Hepatocyte (in vitro differentiated cells): ENCODE results near the gene SHANK3. TPM values are rescaled to one million over a fixed set of nuclear protein-coding genes. Genes with fewer than 3 reads are reported as not detected.
"Not testable (repeated sequence)": the region's sequence is repeated elsewhere in the genome, so short reads cannot be mapped to it uniquely, and the experiment has no call there.

Source experiments
- DNase-seq: peaks from one replicate; pipeline ENCODE4 v3.0.0-alpha.2; 2016; ENCODE audit warnings: low spot score
- H2AFZ ChIP-seq: fragments of 200-600 bp; sonication (generic); 2 replicates; pipeline ENCODE4 v1.6.0; 2016; ENCODE audit warnings: antibody characterized with exemption, mild to moderate bottlenecking
- H3K27ac ChIP-seq: fragments of 200-600 bp; sonication (generic); 2 replicates; pipeline ENCODE4 v1.5.1; 2016; ENCODE audit warnings: mild to moderate bottlenecking
- H3K27me3 ChIP-seq: fragments of 200-600 bp; sonication (generic); 2 replicates; pipeline ENCODE4 v1.6.1; 2016
- H3K36me3 ChIP-seq: fragments of 200-600 bp; sonication (generic); replicated peaks from 2 replicates; pipeline ENCODE4 v1.5.1; 2016; ENCODE audit warnings: low read depth; ENCODE audit not compliant: insufficient read depth
- H3K4me1 ChIP-seq: fragments of 200-600 bp; sonication (generic); 2 replicates; pipeline ENCODE4 v1.5.1; 2016; ENCODE audit warnings: mild to moderate bottlenecking, moderate library complexity; ENCODE audit not compliant: insufficient read depth
- H3K4me2 ChIP-seq: fragments of 200-600 bp; sonication (generic); 2 replicates; pipeline ENCODE4 v1.6.0; 2016
- H3K4me3 ChIP-seq: fragments of 200-600 bp; sonication (generic); 2 replicates; pipeline ENCODE4 v1.5.1; 2016; ENCODE audit warnings: mild to moderate bottlenecking
- H3K79me2 ChIP-seq: fragments of 200-600 bp; sonication (generic); 2 replicates; pipeline ENCODE4 v1.6.0; 2017; ENCODE audit warnings: mild to moderate bottlenecking
- H3K9me2 ChIP-seq: fragments of 200-600 bp; sonication (generic); replicated peaks from 2 replicates; pipeline ENCODE4 v1.6.0; 2017; ENCODE audit warnings: mild to moderate bottlenecking; ENCODE audit not compliant: insufficient read depth
- H3K9me3 ChIP-seq: fragments of 200-600 bp; sonication (generic); 2 replicates; pipeline ENCODE4 v1.5.1; 2016; ENCODE audit warnings: low read depth, mild to moderate bottlenecking
- H4K20me1 ChIP-seq: fragments of 200-600 bp; sonication (generic); 2 replicates; pipeline ENCODE4 v1.6.0; 2016; ENCODE audit warnings: mild to moderate bottlenecking; ENCODE audit not compliant: insufficient read depth, poor library complexity, severe bottlenecking
- CTCF ChIP-seq: fragments of 200-600 bp; sonication (generic); IDR thresholded peaks from 2 replicates; pipeline ENCODE4 v1.5.1; 2016; ENCODE audit warnings: antibody characterized with exemption, mild to moderate bottlenecking; ENCODE audit not compliant: poor library complexity
- EZH2 ChIP-seq: fragments of 200-600 bp; sonication (generic); IDR thresholded peaks from 2 replicates; pipeline ENCODE4 v1.6.1; 2016; ENCODE audit warnings: antibody characterized with exemption, mild to moderate bottlenecking, borderline replicate concordance
- EZH2phosphoT487 ChIP-seq: fragments of 200-600 bp; sonication (generic); IDR thresholded peaks from one replicate; pipeline ENCODE4 v1.6.1; 2018; ENCODE audit warnings: antibody characterized with exemption, mild to moderate bottlenecking, low read depth, moderate library complexity; ENCODE audit not compliant: unreplicated experiment, severe bottlenecking
- WGBS: methylation state at CpG from one replicate; pipeline ENCODE4 v1.1.6; 2016; ENCODE audit warnings: low lambda C conversion rate; ENCODE audit errors: missing lambda C conversion rate; 5-methylcytosine and 5-hydroxymethylcytosine counted together
- polyA plus RNA-seq: library from polyadenylated mRNA; unstranded; fragments of >200 nt; fragmentation: Nextera tagmentation; extraction: Ambion mirVana; gene quantifications from 2 replicates; pipeline ENCODE4 v1.2.1, GENCODE V29; 2016
- total RNA-seq: library from RNA; depleted of rRNA; stranded (reverse); fragments of >200 nt; gene quantifications from 2 replicates; pipeline ENCODE4 v1.2.3, GENCODE V29; 2014

Gene SHANK3
- total and polyA plus RNA-seq, 2 experiments from 2014 or later: 1.9 to 2.9 TPM

DNA sequence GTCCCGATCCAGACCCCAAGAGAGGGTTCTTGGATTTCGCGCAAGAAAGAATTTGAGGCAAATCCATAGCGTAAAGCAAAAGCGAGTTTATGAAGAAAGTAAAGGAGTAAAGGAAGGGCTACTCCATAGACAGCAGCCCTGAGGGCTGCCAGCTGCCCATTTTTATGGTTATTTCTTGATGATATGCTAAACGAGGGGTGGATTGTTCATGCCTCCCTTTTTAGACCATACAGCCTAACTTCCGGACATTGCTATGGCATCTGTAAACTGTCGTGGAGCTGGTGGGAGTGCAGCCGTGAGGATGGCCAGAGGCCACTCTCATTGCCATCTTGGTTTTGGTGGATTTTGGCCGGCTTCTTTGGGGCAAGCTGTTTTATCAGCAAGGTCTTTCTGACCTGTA, 19.4 kb upstream of the SHANK3 start:
- no peak overlapping the region for H3K27ac ChIP-seq
- no peak overlapping the region for H2AFZ ChIP-seq
- no peaks in the 10 kb centered on the region for H4K20me1 ChIP-seq
- H3K36me3 ChIP-seq: no peaks in the 10 kb centered on the region
- no peaks in the 10 kb centered on the region for H3K4me1 ChIP-seq
- no peak overlapping the region for H3K4me2 ChIP-seq
- H3K27me3 ChIP-seq: no peaks in the 10 kb centered on the region
- no peak overlapping the region for H3K4me3 ChIP-seq
- no peaks in the 10 kb centered on the region for H3K9me2 ChIP-seq
- TF ChIP-seq CTCF (no peak), EZH2 (no peak), EZH2phosphoT487 (no peak)
- DNase-seq: no peak
- H3K79me2 ChIP-seq: no peaks in the 10 kb centered on the region
- WGBS: 92% methylated on average over 10 of the region's 10 CpGs
- H3K9me3 ChIP-seq: no peaks in the 10 kb centered on the region

- H3K27me3 ChIP-seq, H3K4me3 ChIP-seq, H3K4me1 ChIP-seq, H4K20me1 ChIP-seq, H3K79me2 ChIP-seq, H3K9me2 ChIP-seq, H3K36me3 ChIP-seq, H2AFZ ChIP-seq, H3K9me3 ChIP-seq, H3K4me2 ChIP-seq, H3K27ac ChIP-seq, DNase-seq: not testable (repeated sequence)
- WGBS: 83% methylated on average over 6 of the region's 6 CpGs
Measured at GRCh38 chr22:50654664-50655063, 18.0 kb upstream of the SHANK3 start.

GRCh38 chr22:50656122-50657070, 16.2 kb upstream of the SHANK3 start:
- no peak for DNase-seq
- Histone ChIP-seq H4K20me1 (no peaks in the 10 kb centered on the region), H3K36me3 (no peaks in the 10 kb centered on the region), H3K27ac (no peak overlapping the region), H3K4me1 (no peaks in the 10 kb centered on the region), H3K4me2 (no peak overlapping the region), H3K9me3 (no peaks in the 10 kb centered on the region), H3K4me3 (no peak overlapping the region), H3K9me2 (no peaks in the 10 kb centered on the region), H3K27me3 (no peaks in the 10 kb centered on the region), H2AFZ (no peak overlapping the region), H3K79me2 (no peaks in the 10 kb centered on the region)
- WGBS: 80% methylated on average over 23 of the region's 23 CpGs
- no peak for TF ChIP-seq CTCF
- no peak for TF ChIP-seq EZH2
- no peak for TF ChIP-seq EZH2phosphoT487

- no peak for DNase-seq
- TF ChIP-seq EZH2 (no peak), CTCF (no peak), EZH2phosphoT487 (no peak)
- WGBS: 84% methylated on average over 4 of the region's 4 CpGs
- Histone ChIP-seq H3K4me1 (no peaks in the 10 kb centered on the region), H3K27me3 (no peaks in the 10 kb centered on the region), H3K9me2 (no peaks in the 10 kb centered on the region), H4K20me1 (no peaks in the 10 kb centered on the region), H3K4me3 (no peak overlapping the region), H3K79me2 (no peaks in the 10 kb centered on the region), H3K27ac (no peak overlapping the region), H3K36me3 (no peaks in the 10 kb centered on the region), H3K4me2 (no peak overlapping the region), H2AFZ (no peak overlapping the region), H3K9me3 (no peaks in the 10 kb centered on the region)
Measured at GRCh38 chr22:50657925-50658324, 14.7 kb upstream of the SHANK3 start.

- not testable (repeated sequence) for H3K4me3 ChIP-seq, H3K4me2 ChIP-seq, H3K4me1 ChIP-seq, H3K36me3 ChIP-seq, H3K79me2 ChIP-seq, H2AFZ ChIP-seq, H3K27ac ChIP-seq, H3K27me3 ChIP-seq, H3K9me3 ChIP-seq, DNase-seq, H3K9me2 ChIP-seq, H4K20me1 ChIP-seq
- WGBS: 92% methylated on average over 7 of the region's 7 CpGs
Measured at GRCh38 chr22:50659711-50660110, 12.9 kb upstream of the SHANK3 start.
